Central memory CD8-positive, alpha-beta T cell (primary cell): ENCODE measurements around the gene CAMTA1.

Source experiments
- ATAC-seq: fragments of 150-1000 bp; cut with Tn5 transposase; replicated peaks from 2 replicates; pipeline ENCODE4 v1.10.0; 2022; ENCODE audit warnings: mild to moderate bottlenecking, moderate FRiP score, moderate number of reproducible peaks; ENCODE audit not compliant: poor library complexity, severe bottlenecking; ENCODE audit errors: extremely low read depth
- DNase-seq, 2 donors: peaks; one replicate each; pipeline ENCODE4 v3.0.0; 2021; ENCODE audit warnings: low spot score in 2 of 2
- H3K27ac Mint-ChIP-seq: one replicate; pipeline ENCODE4 v1.8.0; 2022; ENCODE audit warnings: low read depth, mild to moderate bottlenecking, moderate library complexity, mixed read lengths
- H3K27me3 Mint-ChIP-seq: one replicate; pipeline ENCODE4 v1.8.0; 2022; ENCODE audit warnings: mixed read lengths
- H3K36me3 Mint-ChIP-seq: one replicate; pipeline ENCODE4 v1.8.0; 2022; ENCODE audit warnings: mild to moderate bottlenecking, moderate library complexity, mixed read lengths; ENCODE audit not compliant: insufficient read depth
- H3K4me1 Mint-ChIP-seq: one replicate; pipeline ENCODE4 v1.8.0; 2022; ENCODE audit warnings: mixed read lengths
- H3K4me3 Mint-ChIP-seq: one replicate; pipeline ENCODE4 v1.8.0; 2022; ENCODE audit warnings: mild to moderate bottlenecking, moderate library complexity, mixed read lengths
- H3K9me3 Mint-ChIP-seq: one replicate; pipeline ENCODE4 v1.8.0; 2022; ENCODE audit warnings: mixed read lengths

CAMTA1 gene

DNA sequence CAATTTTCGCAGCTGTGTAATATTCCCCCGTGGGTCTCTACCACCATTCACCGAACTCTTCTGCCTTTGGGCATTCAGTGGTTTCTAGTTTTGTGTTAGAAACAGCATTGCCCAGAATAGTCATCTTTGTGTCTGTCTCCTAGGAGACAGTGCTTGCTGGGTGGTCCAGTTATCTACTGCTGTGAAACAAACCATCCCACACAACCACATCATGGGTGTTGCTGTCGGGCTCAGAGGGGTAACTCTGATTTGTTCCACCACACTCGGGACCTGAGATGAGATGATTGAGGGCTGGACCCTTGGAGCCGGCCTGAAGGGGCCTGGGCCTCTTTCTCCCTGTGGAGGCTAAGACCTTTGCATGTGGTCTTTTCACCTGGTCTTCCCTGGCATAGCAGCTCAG, 558.6 kb downstream of the CAMTA1 start:
- DNase-seq (no peak), ATAC-seq (no peak)
- Mint-ChIP-seq H3K36me3 (no peaks in the 10 kb centered on the region), H3K27ac (no peak overlapping the region), H3K27me3 (peaks cover 30% of the 10 kb centered on the region), H3K9me3 (peaks cover 5% of the 10 kb centered on the region), H3K4me3 (no peak overlapping the region), H3K4me1 (no peaks in the 10 kb centered on the region)

DNA sequence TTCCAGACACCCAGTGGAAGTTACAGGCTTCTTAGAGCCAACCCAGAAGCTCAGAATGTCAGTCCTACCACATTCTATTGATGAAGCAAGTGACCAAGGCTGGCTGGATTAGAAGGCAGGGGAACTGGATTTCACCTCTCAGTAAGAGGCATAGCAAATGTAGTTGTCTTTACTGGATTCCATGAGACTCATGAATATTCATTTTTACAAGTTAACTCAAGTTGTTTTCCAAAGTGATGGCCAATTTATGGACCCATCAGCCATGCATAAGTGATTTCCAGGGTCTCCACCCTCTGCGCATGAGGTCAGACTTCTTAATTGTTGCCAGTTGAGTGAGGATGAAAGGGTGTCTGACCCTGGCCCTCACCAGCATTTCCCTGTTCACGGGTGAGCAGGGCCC, 559.0 kb downstream of the CAMTA1 start:
- Mint-ChIP-seq H3K9me3 (peaks cover 5% of the 10 kb centered on the region), H3K4me1 (no peaks in the 10 kb centered on the region), H3K27ac (no peak overlapping the region), H3K4me3 (no peak overlapping the region), H3K27me3 (peaks cover 34% of the 10 kb centered on the region), H3K36me3 (no peaks in the 10 kb centered on the region)
- ATAC-seq = no peak
- DNase-seq = no peak

DNA sequence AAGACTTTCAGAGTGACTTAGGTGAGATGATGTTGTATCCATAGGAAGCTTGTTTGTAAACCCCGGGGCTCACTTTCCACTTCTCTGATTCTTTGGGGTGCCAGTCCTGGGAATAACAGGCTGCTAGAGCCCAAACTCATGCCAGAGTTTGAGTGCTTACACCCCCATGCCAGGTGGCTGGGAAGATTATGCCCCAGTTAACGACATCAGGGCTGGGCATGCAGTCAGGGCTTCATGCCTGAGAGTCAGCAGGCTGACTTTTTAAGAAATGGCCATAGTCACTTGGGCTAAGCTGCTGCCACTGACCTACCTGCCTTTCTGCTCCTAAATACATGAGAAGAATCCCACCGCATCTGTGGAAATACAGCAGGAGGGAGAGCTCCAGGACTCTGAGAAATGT, 560.3 kb downstream of the CAMTA1 start:
- ATAC-seq = no peak
- H3K36me3 Mint-ChIP-seq = no peaks in the 10 kb centered on the region
- no peak overlapping the region for H3K4me3 Mint-ChIP-seq

DNA sequence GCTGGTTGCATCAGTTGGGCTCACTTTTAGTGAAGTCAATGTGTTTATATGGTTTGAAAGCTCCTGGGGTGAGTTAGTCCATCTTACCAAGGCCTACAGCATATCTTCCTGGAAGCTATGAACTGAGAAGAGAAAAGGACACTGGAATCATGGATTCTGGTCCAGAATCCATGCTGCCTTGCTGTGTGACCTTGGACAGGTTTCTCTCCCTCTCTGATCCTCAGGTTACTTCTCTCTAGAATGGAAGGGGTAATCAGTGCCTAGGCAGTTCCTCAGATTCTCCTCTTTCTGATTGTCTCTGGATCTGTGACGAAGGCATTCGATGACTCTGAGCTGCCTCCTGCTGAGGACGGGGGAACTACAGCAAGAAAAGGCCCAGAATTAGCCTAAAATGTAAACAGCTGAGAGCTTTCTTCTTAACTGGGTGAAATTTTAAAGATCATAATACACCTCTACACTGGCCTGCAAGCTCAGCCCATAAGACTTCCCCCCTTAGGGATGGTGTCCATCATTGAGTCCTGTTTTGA, 560.9 kb downstream of the CAMTA1 start:
- DNase-seq (no peak), ATAC-seq (no peak)
- Mint-ChIP-seq H3K4me1 (no peaks in the 10 kb centered on the region), H3K9me3 (peaks cover 5% of the 10 kb centered on the region), H3K36me3 (no peaks in the 10 kb centered on the region), H3K4me3 (no peak overlapping the region), H3K27ac (no peak overlapping the region), H3K27me3 (peaks cover 47% of the 10 kb centered on the region)

More for the DNA sequence above, 560.3 kb downstream of the CAMTA1 start:
- DNase-seq = no peak
- no peak overlapping the region for H3K27ac Mint-ChIP-seq
- peaks cover 46% of the 10 kb centered on the region for H3K27me3 Mint-ChIP-seq
- peaks cover 5% of the 10 kb centered on the region for H3K9me3 Mint-ChIP-seq
- H3K4me1 Mint-ChIP-seq = no peaks in the 10 kb centered on the region

DNA sequence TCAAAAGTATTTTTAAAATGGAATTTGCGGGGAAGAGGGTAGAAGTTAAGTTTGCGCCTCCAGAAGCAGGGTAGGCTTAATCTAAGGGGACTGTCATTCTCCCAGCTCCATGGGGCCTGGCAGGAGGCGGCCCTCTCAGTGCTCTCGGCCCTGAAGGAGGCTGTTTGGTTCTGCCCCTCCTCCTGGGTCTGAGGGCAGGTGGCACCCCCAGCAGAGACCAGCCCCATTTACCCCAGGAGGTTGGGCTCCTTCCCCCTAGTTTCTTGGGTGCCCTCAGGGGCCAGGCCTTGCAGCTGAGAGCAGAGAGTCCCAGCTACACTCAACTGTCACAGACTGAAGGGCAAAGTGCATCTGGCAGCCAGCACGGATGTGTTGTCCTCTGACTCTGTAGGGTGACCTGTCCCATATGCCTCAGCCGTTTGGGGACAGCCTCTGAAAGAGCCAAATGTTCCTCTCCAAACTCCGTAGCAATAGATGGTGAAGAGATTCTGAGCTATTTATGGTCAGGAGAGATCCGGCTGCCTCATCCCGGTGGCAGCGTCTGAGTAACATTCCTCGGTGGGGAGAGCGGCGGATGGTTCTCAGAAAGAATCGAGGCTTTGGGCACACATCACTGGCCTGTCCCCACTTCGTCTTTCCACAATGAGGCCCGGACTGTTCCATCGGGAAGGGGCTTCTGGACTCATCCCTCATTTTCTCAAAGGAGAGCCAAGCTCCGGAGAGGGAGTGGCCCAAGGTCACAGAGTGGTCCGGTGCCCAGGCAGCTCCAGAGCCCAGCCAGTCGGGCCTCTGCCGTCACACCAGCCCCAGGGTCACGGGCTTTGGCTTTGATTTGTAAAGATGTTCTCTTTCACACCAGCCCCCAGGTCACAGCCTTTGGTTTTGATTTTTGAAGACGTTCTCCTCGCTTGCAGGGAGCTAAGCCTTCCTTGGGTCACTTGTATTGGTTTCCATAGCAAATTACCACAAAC, 561.6 kb downstream of the CAMTA1 start:
- no peak for ATAC-seq
- Mint-ChIP-seq H3K27ac (no peak overlapping the region), H3K9me3 (peaks cover 5% of the 10 kb centered on the region)

DNA sequence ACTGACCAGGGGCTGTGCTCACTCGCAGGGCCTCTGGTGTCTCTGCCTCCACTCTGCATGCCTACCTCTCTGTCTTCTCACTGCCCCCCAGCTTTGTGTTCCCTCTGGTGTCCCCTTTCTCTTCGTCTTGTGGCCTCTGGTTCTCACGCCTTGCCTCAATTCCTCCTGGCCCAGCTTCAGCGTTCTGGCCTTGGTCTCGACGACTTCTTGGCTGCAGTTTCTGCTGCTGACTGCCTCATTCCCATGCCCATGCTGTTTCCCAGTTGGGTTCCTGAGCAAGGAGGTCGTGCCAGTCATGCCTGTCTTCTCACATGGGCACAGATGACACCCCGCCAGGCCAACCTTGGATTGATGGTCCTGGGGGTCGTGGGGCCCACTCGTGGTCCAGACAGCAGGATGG, 562.8 kb downstream of the CAMTA1 start:
- ATAC-seq (no peak), DNase-seq (no peak)
- Mint-ChIP-seq H3K4me3 (no peak overlapping the region), H3K27me3 (peaks cover 59% of the 10 kb centered on the region), H3K4me1 (no peaks in the 10 kb centered on the region), H3K9me3 (peaks cover 5% of the 10 kb centered on the region), H3K36me3 (no peaks in the 10 kb centered on the region), H3K27ac (no peak overlapping the region)

More for the DNA sequence above, 561.6 kb downstream of the CAMTA1 start:
- peaks cover 52% of the 10 kb centered on the region for H3K27me3 Mint-ChIP-seq
- no peak for DNase-seq
- H3K4me1 Mint-ChIP-seq = no peaks in the 10 kb centered on the region
- H3K4me3 Mint-ChIP-seq = no peak overlapping the region
- no peaks in the 10 kb centered on the region for H3K36me3 Mint-ChIP-seq

DNA sequence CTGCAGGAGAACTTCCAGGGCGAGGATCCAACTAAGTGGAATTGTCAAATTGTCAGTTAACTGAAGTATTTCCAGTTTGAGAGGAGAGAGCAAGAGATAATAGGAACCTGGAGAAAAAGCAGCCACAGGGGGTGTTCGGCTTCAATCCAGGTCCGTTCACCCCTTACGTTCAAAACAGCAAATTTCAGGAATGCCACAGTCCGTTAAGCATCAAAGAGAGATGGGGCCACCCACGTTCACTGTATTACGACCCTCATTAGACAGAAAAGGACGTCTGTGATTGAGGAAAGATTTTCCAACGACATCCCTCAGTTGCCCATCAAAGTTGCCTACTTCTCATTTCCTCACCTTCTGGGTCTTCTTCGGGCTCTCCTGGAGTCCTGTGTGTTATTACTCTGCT, 563.3 kb downstream of the CAMTA1 start:
- Mint-ChIP-seq H3K27ac (no peak overlapping the region), H3K27me3 (peaks cover 58% of the 10 kb centered on the region), H3K4me1 (no peaks in the 10 kb centered on the region), H3K4me3 (no peak overlapping the region), H3K36me3 (no peaks in the 10 kb centered on the region), H3K9me3 (peaks cover 2% of the 10 kb centered on the region)
- ATAC-seq (no peak), DNase-seq (no peak)

DNA sequence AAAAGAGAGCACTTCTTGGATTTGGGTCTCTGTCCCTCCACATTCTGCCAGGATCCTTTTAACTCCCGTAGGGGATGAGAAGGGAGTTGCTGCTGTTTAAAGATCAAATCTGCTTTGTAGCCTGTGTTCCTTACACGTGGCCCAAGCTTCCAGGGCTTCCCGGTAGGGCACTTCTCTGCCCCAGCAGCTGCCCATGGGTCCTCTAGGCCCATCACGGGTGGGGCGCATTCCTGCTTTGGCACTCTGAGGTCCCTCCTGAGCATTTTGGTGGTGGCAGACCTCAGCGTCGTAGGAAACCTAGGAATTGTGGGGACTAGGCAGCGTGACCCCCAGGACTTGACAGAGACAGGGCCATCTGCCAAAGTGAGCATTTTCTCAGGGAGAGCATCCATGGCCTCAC, 565.5 kb downstream of the CAMTA1 start:
- DNase-seq (no peak), ATAC-seq (no peak)
- Mint-ChIP-seq H3K4me3 (no peak overlapping the region), H3K36me3 (no peaks in the 10 kb centered on the region), H3K4me1 (no peaks in the 10 kb centered on the region), H3K9me3 (no peaks in the 10 kb centered on the region), H3K27ac (no peak overlapping the region), H3K27me3 (peaks cover 56% of the 10 kb centered on the region)

DNA sequence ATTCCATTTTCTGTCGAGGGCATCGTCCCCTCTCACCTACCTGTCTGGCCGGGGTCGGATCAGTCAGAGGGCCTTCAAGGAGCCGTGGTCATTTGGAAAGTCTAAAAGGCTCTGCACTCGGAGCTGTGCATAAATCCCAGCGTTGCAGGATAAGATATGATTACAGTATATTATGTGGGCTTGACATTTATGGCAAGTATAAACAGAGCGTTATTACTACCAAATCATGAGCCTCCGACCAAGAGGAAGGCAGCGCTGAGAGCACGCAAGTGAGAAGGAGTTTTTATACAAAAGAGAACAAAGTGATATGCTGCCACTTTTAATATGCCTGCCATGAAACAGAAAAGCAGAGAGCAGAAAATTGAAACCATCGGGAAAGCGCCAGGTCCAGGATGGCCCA, 566.4 kb downstream of the CAMTA1 start:
- H3K4me1 Mint-ChIP-seq = no peaks in the 10 kb centered on the region
- peaks cover 60% of the 10 kb centered on the region for H3K27me3 Mint-ChIP-seq
- H3K27ac Mint-ChIP-seq = no peak overlapping the region
- DNase-seq = no peak
- H3K9me3 Mint-ChIP-seq = no peaks in the 10 kb centered on the region
- no peak overlapping the region for H3K4me3 Mint-ChIP-seq
- no peaks in the 10 kb centered on the region for H3K36me3 Mint-ChIP-seq
- no peak for ATAC-seq

DNA sequence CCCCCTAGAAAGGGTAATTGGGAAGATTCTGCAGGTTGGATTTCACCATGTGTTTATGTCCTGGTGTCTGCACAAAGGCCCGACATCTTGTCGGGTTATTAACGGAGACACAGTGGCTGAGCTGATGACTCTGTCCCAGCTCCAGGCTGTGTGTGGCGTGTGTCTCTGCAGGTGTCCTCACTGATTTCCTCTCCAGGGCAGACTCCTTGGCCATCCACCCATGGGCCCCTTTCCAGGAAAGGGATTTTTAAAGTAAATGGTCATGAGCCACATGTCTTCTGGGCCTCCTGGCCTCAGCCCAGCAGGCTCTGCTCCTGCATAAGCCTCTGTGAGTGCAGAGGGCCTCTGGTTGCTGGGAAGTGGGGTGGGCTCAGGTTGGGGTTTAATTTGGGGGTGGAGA, 567.1 kb downstream of the CAMTA1 start:
- H3K27me3 Mint-ChIP-seq = peaks cover 60% of the 10 kb centered on the region
- no peak overlapping the region for H3K4me3 Mint-ChIP-seq
- ATAC-seq (no peak), DNase-seq (no peak)
- H3K4me1 Mint-ChIP-seq = no peaks in the 10 kb centered on the region
- no peaks in the 10 kb centered on the region for H3K9me3 Mint-ChIP-seq
- H3K27ac Mint-ChIP-seq = no peak overlapping the region
- no peaks in the 10 kb centered on the region for H3K36me3 Mint-ChIP-seq

DNA sequence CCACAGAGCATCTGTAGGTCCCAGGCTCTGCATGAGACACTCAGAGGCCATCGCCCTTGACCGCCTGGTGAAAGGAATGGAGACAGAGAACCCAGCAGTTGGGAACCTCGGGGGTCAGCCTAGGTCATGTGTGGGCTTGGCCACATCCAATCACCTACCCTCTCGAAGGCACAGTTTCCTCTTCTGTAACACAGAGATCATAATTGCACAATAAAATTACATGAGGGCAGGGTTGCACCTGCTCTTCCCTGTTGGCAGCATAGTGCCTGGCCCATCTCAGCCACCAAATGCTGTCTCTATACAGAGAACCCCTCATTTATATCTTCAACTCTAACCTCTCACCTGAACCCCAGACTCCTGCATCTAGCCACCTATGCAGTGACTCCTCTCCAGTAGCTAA, 567.7 kb downstream of the CAMTA1 start:
- Mint-ChIP-seq H3K36me3 (no peaks in the 10 kb centered on the region), H3K27ac (no peak overlapping the region), H3K4me1 (no peaks in the 10 kb centered on the region), H3K4me3 (no peak overlapping the region), H3K9me3 (no peaks in the 10 kb centered on the region), H3K27me3 (peaks cover 58% of the 10 kb centered on the region)
- no peak for ATAC-seq
- no peak for DNase-seq

DNA sequence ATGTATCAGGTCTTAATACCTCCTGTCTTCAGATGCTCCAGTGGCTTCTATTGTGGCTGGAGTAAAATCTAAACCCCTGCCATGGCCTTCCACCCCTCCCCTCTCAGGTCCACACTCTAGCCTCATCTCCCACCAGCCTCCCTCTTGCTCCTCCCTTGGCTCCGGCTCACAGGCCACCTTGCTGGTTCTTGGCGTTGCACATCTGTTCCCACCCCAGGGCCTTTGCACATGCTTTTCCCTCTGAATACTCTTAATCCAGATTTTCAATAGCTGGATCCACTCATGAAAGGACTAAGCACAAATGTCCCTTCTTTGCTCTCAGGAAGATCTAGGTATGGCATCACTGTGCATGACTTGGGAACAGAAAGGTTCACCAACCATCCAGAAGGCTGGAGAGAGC, 570.4 kb downstream of the CAMTA1 start:
- no peaks in the 10 kb centered on the region for H3K36me3 Mint-ChIP-seq
- no peak for ATAC-seq
- H3K27ac Mint-ChIP-seq = no peak overlapping the region
- H3K4me3 Mint-ChIP-seq = no peak overlapping the region
- peaks cover 32% of the 10 kb centered on the region for H3K27me3 Mint-ChIP-seq
- no peaks in the 10 kb centered on the region for H3K4me1 Mint-ChIP-seq
- H3K9me3 Mint-ChIP-seq = no peaks in the 10 kb centered on the region
- no peak for DNase-seq

DNA sequence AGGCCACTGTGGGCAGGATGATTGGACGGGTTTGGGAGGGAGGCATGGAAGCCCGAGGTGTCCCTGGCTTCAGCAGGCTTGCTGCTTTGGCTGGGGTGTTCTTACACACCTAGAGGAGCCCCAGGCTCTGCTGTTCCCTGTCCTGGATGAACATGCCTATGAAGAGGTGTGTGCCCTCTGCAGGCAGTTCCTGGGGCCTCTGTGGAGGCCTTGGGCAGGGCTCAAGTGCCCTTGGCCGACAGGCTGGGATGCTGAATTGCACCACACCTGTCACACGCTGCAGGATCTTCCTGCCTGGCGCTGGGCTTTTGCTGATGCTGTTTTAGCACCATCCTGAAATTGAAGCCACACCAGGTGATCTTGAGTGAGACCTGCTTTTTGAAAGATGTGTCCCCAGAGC, 570.8 kb downstream of the CAMTA1 start:
- Mint-ChIP-seq H3K36me3 (no peaks in the 10 kb centered on the region), H3K4me1 (no peaks in the 10 kb centered on the region), H3K27me3 (peaks cover 32% of the 10 kb centered on the region), H3K9me3 (no peaks in the 10 kb centered on the region), H3K4me3 (no peak overlapping the region), H3K27ac (no peak overlapping the region)
- DNase-seq (no peak), ATAC-seq (no peak)
